Activated naive CD4-positive, alpha-beta T cell treated with anti-CD3 and anti-CD28 coated beads for 36 hours (primary cell): ENCODE measurements around the gene ERC1. TPM values are rescaled to one million over a fixed set of nuclear protein-coding genes. Genes with fewer than 3 reads are reported as not detected.
"Not testable (repeated sequence)": the region's sequence is repeated elsewhere in the genome, so short reads cannot be mapped to it uniquely, and the experiment has no call there.

Experiments used
- CTCF ChIA-PET: fragments of 350-600 bp; sonication (Branson Sonifier 250); formaldehyde crosslinking; loops from one replicate; lab custom pipeline; 2021; ENCODE audit warnings: antibody characterized with exemption; lab: Charles Lee
- DNase-seq: peaks from one replicate; pipeline ENCODE4 v3.0.0-alpha.2; 2020
- H3K27ac Mint-ChIP-seq: one replicate; pipeline ENCODE4 v1.8.0; 2021; ENCODE audit warnings: mild to moderate bottlenecking, mixed read lengths
- H3K27me3 Mint-ChIP-seq: one replicate; pipeline ENCODE4 v1.8.0; 2021; ENCODE audit warnings: low read depth, mixed read lengths
- H3K36me3 Mint-ChIP-seq: one replicate; pipeline ENCODE4 v1.8.0; 2021; ENCODE audit warnings: low read depth, mixed read lengths
- H3K4me1 Mint-ChIP-seq: one replicate; pipeline ENCODE4 v1.8.0; 2021; ENCODE audit warnings: low read depth, mixed read lengths
- H3K4me3 Mint-ChIP-seq: one replicate; pipeline ENCODE4 v1.8.0; 2021; ENCODE audit warnings: mild to moderate bottlenecking, moderate library complexity, mixed read lengths
- H3K9me3 Mint-ChIP-seq: one replicate; pipeline ENCODE4 v1.8.0; 2021; ENCODE audit warnings: mixed read lengths
- intact Hi-C: fragments of 100-400 bp; cut with micrococcal nuclease; formaldehyde crosslinking; loops from one replicate; pipeline ENCODE4 v1.15.1; 2023
- total RNA-seq, 2 experiments: library from RNA; stranded (reverse); gene quantifications; one replicate each; pipeline ENCODE4 v1.2.3, GENCODE V29; 2021

ERC1 gene
- total RNA-seq, 2 experiments from 2014 or later = 17.4 to 20.7 TPM

DNA sequence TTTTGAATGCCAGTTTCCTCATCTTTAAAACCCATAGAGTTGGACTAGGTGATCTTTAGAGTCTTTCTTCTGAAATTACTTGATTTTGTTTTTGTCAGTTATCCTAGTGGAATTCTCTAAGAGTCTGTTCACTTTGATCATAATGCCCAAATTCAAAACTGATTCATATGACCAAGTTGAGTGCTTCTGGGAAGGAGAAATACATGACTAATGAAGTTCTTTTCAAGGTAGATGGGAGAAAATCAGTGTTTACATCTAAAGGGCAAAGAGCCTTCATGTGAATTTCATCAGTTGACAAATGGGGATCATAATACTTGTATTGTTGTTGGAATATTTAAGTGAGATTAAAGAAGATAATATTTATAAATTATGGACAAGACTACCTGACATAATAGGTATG is 53.2 kb downstream of the ERC1 start:
- no peak overlapping the region for H3K27ac Mint-ChIP-seq
- no peak for DNase-seq
- intact Hi-C loops = no loop called here
- H3K36me3 Mint-ChIP-seq = peaks cover 3% of the 10 kb centered on the region
- H3K4me3 Mint-ChIP-seq = no peak overlapping the region
- CTCF ChIA-PET = no interaction called here
- no peaks in the 10 kb centered on the region for H3K9me3 Mint-ChIP-seq
- H3K27me3 Mint-ChIP-seq = no peaks in the 10 kb centered on the region
- H3K4me1 Mint-ChIP-seq = peaks cover 11% of the 10 kb centered on the region

GRCh38 chr12:1044696-1045095 is 53.7 kb downstream of the ERC1 start:
- intact Hi-C loops = no loop called here
- H3K4me3 Mint-ChIP-seq = no peak overlapping the region
- H3K27ac Mint-ChIP-seq = no peak overlapping the region
- H3K4me1 Mint-ChIP-seq = peaks cover 11% of the 10 kb centered on the region
- H3K9me3 Mint-ChIP-seq = no peaks in the 10 kb centered on the region
- no peak for DNase-seq
- peaks cover 2% of the 10 kb centered on the region for H3K36me3 Mint-ChIP-seq
- CTCF ChIA-PET = no interaction called here
- no peaks in the 10 kb centered on the region for H3K27me3 Mint-ChIP-seq

- H3K36me3 Mint-ChIP-seq = peaks cover 2% of the 10 kb centered on the region
- H3K9me3 Mint-ChIP-seq = no peaks in the 10 kb centered on the region
- intact Hi-C loops = no loop called here
- peaks cover 11% of the 10 kb centered on the region for H3K4me1 Mint-ChIP-seq
- DNase-seq = no peak
- H3K27ac Mint-ChIP-seq = no peak overlapping the region
- no peak overlapping the region for H3K4me3 Mint-ChIP-seq
- CTCF ChIA-PET = no interaction called here
- H3K27me3 Mint-ChIP-seq = no peaks in the 10 kb centered on the region
These were observed 55.7 kb downstream of the ERC1 start for GRCh38 chr12:1046727-1047126.

GRCh38 chr12:1047898-1048660 is 57.1 kb downstream of the ERC1 start:
- Mint-ChIP-seq H3K27me3 (no peaks in the 10 kb centered on the region), H3K36me3 (no peaks in the 10 kb centered on the region), H3K4me1 (peaks cover 11% of the 10 kb centered on the region), H3K9me3 (no peaks in the 10 kb centered on the region), H3K27ac (no peak overlapping the region), H3K4me3 (no peak overlapping the region)
- intact Hi-C loops = no loop called here
- CTCF ChIA-PET = interaction anchor here (0.6 kb wide), 1 partner anchor 603 kb away, joined by 4 read pairs; no protein-coding TSS in a partner anchor
- DNase-seq = no peak

DNA sequence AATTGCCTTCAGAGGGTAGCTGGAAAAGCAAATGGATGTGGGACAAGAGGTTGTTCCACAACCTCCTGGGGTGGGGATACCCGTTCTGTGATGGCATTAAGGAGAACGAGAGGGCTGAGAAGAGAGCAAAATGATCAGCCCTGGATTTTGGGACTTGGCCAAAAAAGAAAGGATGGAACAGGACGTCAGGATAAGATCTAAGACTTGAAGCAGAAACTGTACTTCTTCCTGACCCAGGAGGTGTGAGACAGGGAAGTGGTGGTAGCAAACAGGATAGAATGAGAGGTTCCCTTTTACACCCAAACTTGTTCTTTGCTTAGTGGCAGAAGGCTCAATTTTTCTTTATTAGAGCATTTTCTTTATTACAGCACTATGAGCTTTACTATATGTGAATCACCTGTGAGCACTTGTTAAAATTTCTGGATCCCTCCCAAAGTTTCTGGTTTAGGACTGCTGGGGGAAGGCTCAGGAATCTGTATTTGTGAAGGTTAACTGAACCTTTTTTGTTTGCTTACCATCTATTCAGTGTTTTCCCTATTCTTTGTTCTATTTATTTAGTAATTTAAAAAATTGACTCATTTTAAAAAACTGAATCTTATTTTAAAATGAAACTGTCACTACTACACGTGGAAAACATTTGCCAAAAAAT is 59.2 kb downstream of the ERC1 start:
- Mint-ChIP-seq H3K27me3 (no peaks in the 10 kb centered on the region), H3K9me3 (no peaks in the 10 kb centered on the region), H3K4me1 (peaks cover 8% of the 10 kb centered on the region), H3K27ac (no peak overlapping the region), H3K36me3 (no peaks in the 10 kb centered on the region), H3K4me3 (no peak overlapping the region)
- intact Hi-C loops = no loop called here
- CTCF ChIA-PET = no interaction called here
- DNase-seq = no peak

DNA sequence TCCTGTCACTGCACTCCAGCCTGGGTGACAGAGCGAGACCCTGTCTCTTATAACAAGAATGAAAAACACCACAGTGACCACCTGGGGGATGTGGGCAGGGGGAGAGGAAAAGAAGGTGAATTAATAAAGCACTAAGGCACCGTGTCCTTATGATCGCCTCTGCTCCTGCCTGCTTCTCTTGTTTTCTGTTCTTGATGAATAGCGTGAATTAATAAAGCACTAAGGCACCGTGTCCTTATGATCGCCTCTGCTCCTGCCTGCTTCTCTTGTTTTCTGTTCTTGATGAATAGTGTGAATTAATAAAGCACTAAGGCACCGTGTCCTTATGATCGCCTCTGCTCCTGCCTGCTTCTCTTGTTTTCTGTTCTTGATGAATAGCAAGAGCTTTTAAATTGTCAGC is 60.6 kb downstream of the ERC1 start:
- DNase-seq, H3K27me3 Mint-ChIP-seq, H3K9me3 Mint-ChIP-seq, H3K4me1 Mint-ChIP-seq, H3K36me3 Mint-ChIP-seq, H3K27ac Mint-ChIP-seq, intact Hi-C loops, H3K4me3 Mint-ChIP-seq: not testable (repeated sequence)
- CTCF ChIA-PET = interaction anchor here (1.5 kb wide), 1 partner anchor 41 kb away, joined by 3 read pairs; no protein-coding TSS in a partner anchor

GRCh38 chr12:1053690-1054089 is 62.7 kb downstream of the ERC1 start:
- H3K27ac Mint-ChIP-seq = no peak overlapping the region
- CTCF ChIA-PET = interaction anchor here (1.0 kb wide), 1 partner anchor 64 kb away, joined by 3 read pairs; no protein-coding TSS in a partner anchor
- intact Hi-C loops = no loop called here
- no peaks in the 10 kb centered on the region for H3K27me3 Mint-ChIP-seq
- H3K36me3 Mint-ChIP-seq = peaks cover 11% of the 10 kb centered on the region
- H3K9me3 Mint-ChIP-seq = peaks cover 7% of the 10 kb centered on the region
- H3K4me1 Mint-ChIP-seq = no peaks in the 10 kb centered on the region
- H3K4me3 Mint-ChIP-seq = no peak overlapping the region
- no peak for DNase-seq

GRCh38 chr12:1054117-1054870 is 63.3 kb downstream of the ERC1 start:
- peaks cover 1% of the 10 kb centered on the region for H3K4me1 Mint-ChIP-seq
- no peak for DNase-seq
- CTCF ChIA-PET = no interaction called here
- intact Hi-C loops = no loop called here
- H3K27me3 Mint-ChIP-seq = no peaks in the 10 kb centered on the region
- peaks cover 15% of the 10 kb centered on the region for H3K36me3 Mint-ChIP-seq
- no peak overlapping the region for H3K4me3 Mint-ChIP-seq
- H3K27ac Mint-ChIP-seq = no peak overlapping the region
- peaks cover 13% of the 10 kb centered on the region for H3K9me3 Mint-ChIP-seq

- DNase-seq = no peak
- H3K9me3 Mint-ChIP-seq = peaks cover 24% of the 10 kb centered on the region
- H3K4me3 Mint-ChIP-seq = no peak overlapping the region
- peaks cover 7% of the 10 kb centered on the region for H3K4me1 Mint-ChIP-seq
- CTCF ChIA-PET = no interaction called here
- H3K36me3 Mint-ChIP-seq = peaks cover 29% of the 10 kb centered on the region
- H3K27me3 Mint-ChIP-seq = no peaks in the 10 kb centered on the region
- intact Hi-C loops = no loop called here
- H3K27ac Mint-ChIP-seq = no peak overlapping the region
These were observed 65.4 kb downstream of the ERC1 start for GRCh38 chr12:1056390-1056789.

DNA sequence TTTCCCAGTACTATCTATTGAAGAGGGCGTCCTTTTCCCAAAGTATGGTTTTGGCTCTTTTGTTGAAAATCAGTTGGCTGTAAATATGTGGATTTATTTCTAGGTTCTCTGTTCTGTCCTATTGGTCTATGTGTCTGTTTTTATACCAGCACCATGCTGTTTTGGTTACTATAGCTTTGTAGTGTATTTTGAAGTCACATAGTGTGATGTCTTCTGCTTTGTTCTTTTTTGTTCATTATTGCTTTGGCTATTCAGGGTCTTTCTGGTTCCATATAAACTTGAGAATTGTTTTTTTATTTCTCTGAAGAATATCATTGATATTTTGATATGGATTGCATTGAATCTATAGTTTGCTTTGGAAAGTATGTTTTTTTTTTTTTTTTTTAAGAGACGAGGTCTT is 67.4 kb downstream of the ERC1 start:
- Mint-ChIP-seq H3K9me3 (peaks cover 34% of the 10 kb centered on the region), H3K27ac (no peak overlapping the region), H3K4me3 (no peak overlapping the region), H3K36me3 (peaks cover 43% of the 10 kb centered on the region), H3K27me3 (no peaks in the 10 kb centered on the region), H3K4me1 (peaks cover 7% of the 10 kb centered on the region)
- intact Hi-C loops = no loop called here
- CTCF ChIA-PET = no interaction called here
- DNase-seq = no peak

DNA sequence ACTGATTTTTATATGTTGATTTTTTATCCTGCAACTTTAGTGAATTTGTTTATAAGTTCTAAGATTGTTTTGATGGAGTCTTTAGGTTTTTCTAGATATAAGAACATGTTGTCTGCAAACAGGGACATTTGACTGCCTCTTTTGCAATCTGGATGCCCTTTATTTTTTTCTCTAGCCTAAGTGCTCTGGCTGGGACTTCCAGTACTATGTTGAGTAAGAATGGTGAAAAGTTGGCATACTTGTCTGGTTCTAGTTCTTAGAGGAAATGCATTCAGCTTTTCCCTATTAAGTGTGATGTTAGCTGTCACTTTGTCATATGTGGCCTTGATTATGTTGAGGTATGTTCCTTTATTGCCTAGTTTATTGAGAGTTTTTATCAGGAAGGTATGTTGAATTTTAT is 68.1 kb downstream of the ERC1 start:
- H3K27ac Mint-ChIP-seq = no peak overlapping the region
- peaks cover 7% of the 10 kb centered on the region for H3K4me1 Mint-ChIP-seq
- H3K27me3 Mint-ChIP-seq = no peaks in the 10 kb centered on the region
- H3K4me3 Mint-ChIP-seq = no peak overlapping the region
- intact Hi-C loops = no loop called here
- H3K9me3 Mint-ChIP-seq = peaks cover 41% of the 10 kb centered on the region
- peaks cover 49% of the 10 kb centered on the region for H3K36me3 Mint-ChIP-seq
- DNase-seq = no peak
- CTCF ChIA-PET = interaction anchor here (1.0 kb wide), 1 partner anchor 40 kb away, joined by 3 read pairs; no protein-coding TSS in a partner anchor

GRCh38 chr12:1063852-1064251 is 72.8 kb downstream of the ERC1 start:
- peaks cover 7% of the 10 kb centered on the region for H3K4me1 Mint-ChIP-seq
- peaks cover 42% of the 10 kb centered on the region for H3K9me3 Mint-ChIP-seq
- intact Hi-C loops = no loop called here
- no peaks in the 10 kb centered on the region for H3K27me3 Mint-ChIP-seq
- peaks cover 46% of the 10 kb centered on the region for H3K36me3 Mint-ChIP-seq
- DNase-seq = no peak
- CTCF ChIA-PET = no interaction called here
- no peak overlapping the region for H3K4me3 Mint-ChIP-seq
- no peak overlapping the region for H3K27ac Mint-ChIP-seq
